KOPT-K1 (cell line): ENCODE data around the gene ARL15.
"Not testable (repeated sequence)": the region's sequence is repeated elsewhere in the genome, so short reads cannot be mapped to it uniquely, and the experiment has no call there.

Experiments used
- H3K27ac ChIP-seq: fragments of 200-600 bp; sonication (generic); 2 replicates; pipeline ENCODE4 v1.5.1; 2016; ENCODE audit warnings: antibody characterized with exemption, mild to moderate bottlenecking, low read depth, low read length; ENCODE audit not compliant: poor library complexity, severe bottlenecking
- H3K36me3 ChIP-seq: fragments of 200-600 bp; sonication (generic); 2 replicates; pipeline ENCODE4 v1.5.1; 2017; ENCODE audit warnings: antibody characterized with exemption, mild to moderate bottlenecking, low read length, moderate library complexity; ENCODE audit not compliant: insufficient read depth
- H3K9me3 ChIP-seq: fragments of 200-600 bp; sonication (generic); 2 replicates; pipeline ENCODE4 v1.5.1; 2017; ENCODE audit warnings: antibody characterized with exemption, low read length, mild to moderate bottlenecking; ENCODE audit not compliant: insufficient read depth, poor library complexity, severe bottlenecking

Gene ARL15

GRCh38 chr5:53879708-53880323, 430.6 kb downstream of the ARL15 start:
- H3K36me3 ChIP-seq, result no peaks in the 10 kb centered on the region
- H3K27ac ChIP-seq, result no peak overlapping the region
- no peaks in the 10 kb centered on the region for H3K9me3 ChIP-seq

DNA sequence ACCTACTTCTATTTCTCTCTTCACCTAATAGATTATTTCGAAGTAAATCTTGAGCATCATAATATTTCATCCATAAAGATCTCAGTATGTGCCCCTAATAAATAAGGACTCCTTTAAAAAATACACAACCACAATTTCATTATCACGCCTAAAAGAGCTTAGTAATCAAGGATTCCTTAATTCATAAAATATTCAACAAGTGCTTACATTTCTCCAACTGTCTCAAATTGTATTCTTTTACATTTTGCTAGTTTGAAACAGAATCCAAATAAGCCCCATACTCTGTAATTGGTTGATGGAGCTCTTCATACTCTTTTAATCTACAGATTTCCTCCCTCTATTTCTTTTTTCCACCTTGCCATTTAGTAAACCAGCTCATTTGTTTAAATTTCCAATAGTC, 432.4 kb downstream of the ARL15 start:
- H3K36me3 ChIP-seq, result no peaks in the 10 kb centered on the region
- no peaks in the 10 kb centered on the region for H3K9me3 ChIP-seq
- H3K27ac ChIP-seq, result no peak overlapping the region

DNA sequence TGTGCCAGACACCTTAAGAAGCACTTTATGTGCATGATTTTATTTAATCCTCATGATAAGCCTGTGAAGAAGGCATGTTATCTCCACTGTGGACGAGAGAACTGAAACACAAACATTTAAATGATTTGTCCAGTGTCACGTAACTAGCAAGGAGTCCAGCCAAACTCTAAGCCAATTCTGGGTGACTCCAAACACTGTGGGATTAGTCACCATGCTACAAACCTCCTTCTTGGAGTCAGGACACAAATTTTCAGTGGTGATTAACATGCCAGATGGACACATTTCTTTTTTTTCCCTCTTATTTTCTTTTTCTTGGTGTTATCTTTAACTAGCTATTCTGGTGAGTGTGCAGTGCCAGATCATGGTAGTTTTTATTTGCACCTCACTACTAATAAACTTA, 433.1 kb downstream of the ARL15 start:
- Histone ChIP-seq H3K36me3 (no peaks in the 10 kb centered on the region), H3K9me3 (no peaks in the 10 kb centered on the region), H3K27ac (no peak overlapping the region)

DNA sequence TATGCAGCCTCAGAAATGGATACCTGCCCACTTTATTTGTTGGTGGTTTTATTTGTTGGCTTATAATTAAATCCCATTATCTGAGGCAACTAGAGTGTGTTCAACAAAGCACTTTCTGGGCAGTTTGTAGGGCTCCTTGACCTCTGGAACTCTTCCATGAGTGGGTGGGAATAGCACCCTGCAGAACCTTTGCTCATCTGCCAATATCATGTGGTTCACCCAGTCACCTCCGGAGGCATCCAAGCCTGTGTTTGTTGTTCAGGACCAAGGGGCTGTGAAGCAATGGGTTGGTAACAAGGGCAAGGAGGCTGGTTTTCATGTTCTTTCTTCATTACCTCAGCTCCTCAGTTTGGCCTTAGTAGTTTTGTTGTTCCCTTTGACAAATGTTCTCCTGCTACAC, 436.0 kb downstream of the ARL15 start:
- H3K9me3 ChIP-seq, result no peaks in the 10 kb centered on the region
- no peaks in the 10 kb centered on the region for H3K36me3 ChIP-seq

DNA sequence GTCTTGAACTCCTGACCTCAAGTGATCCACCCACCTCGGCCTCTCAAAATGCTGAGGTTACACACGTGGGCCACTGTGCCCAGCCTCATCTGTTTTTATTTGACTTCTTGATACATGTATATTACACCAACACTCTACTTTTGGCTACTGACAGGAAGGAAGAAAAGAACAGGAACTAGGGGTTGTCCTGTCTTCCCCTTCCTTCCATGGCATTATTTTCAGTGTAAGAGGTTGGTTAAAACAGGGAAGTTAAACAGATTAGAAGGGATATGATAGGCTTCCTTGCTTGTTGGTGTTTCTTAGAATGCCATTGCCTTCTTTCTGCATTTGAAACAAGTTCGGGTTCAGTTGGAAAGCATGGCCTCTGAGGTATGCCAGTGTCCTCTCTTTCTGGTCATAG, 437.1 kb downstream of the ARL15 start:
- Histone ChIP-seq H3K27ac (no peak overlapping the region), H3K36me3 (no peaks in the 10 kb centered on the region), H3K9me3 (no peaks in the 10 kb centered on the region)

More for the DNA sequence above, 436.0 kb downstream of the ARL15 start:
- H3K27ac ChIP-seq, result no peak overlapping the region

DNA sequence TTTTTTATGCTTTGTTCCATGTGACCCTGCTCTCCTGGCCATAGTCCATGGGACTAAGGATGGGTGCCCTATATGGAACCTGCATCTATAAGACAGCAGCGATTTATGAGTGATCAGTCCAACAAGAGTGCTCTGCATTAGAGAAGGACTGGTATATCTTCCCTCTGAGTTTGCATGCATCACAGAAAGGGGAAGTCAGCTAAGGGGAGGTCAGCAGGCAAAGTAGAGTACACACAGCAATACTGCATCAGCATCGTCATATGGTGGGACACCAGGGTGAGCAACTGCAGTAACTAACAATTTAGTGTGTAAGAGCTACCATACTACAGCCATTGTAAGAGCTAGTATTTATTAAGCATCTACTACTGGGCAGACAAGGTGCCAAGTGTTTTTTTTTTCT, 438.6 kb downstream of the ARL15 start:
- H3K36me3 ChIP-seq, result no peaks in the 10 kb centered on the region
- H3K9me3 ChIP-seq, result no peaks in the 10 kb centered on the region
- no peak overlapping the region for H3K27ac ChIP-seq

- no peaks in the 10 kb centered on the region for H3K9me3 ChIP-seq
- no peaks in the 10 kb centered on the region for H3K36me3 ChIP-seq
- no peak overlapping the region for H3K27ac ChIP-seq
Measured at GRCh38 chr5:53871050-53871449, 439.3 kb downstream of the ARL15 start.

GRCh38 chr5:53858700-53859456, 451.5 kb downstream of the ARL15 start:
- no peaks in the 10 kb centered on the region for H3K36me3 ChIP-seq
- no peak overlapping the region for H3K27ac ChIP-seq
- no peaks in the 10 kb centered on the region for H3K9me3 ChIP-seq

- no peak overlapping the region for H3K27ac ChIP-seq
Measured at GRCh38 chr5:53856506-53856905, 453.9 kb downstream of the ARL15 start.

GRCh38 chr5:53836851-53837430, 473.4 kb downstream of the ARL15 start:
- not testable (repeated sequence) for H3K36me3 ChIP-seq, H3K27ac ChIP-seq, H3K9me3 ChIP-seq

More at GRCh38 chr5:53856506-53856905, 453.9 kb downstream of the ARL15 start:
- H3K9me3 ChIP-seq, result no peaks in the 10 kb centered on the region
- no peaks in the 10 kb centered on the region for H3K36me3 ChIP-seq

DNA sequence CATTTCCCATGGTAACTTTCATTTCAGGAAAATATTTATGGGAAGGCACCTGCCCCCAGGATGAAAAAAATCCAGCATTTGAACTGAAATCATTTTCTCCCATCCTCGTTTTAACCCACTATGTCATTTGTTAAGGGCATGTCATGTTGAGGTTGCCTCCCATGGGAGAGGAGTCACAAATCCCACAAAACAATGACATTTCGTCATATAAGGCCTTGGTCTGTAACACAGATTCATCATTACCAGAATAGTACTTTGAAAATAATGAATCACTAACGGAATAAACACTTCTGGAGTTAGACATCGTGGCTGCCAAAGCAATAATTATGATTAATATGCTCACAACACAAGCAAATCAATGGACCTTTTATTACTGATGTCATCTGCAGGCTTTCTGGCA, 475.9 kb downstream of the ARL15 start:
- peaks cover 4% of the 10 kb centered on the region for H3K9me3 ChIP-seq
- no peak overlapping the region for H3K27ac ChIP-seq
- no peaks in the 10 kb centered on the region for H3K36me3 ChIP-seq
